Activated gamma-delta T cell (primary cell): ENCODE results near the gene ELSPBP1.
"Not testable (repeated sequence)": the region's sequence is repeated elsewhere in the genome, so short reads cannot be mapped to it uniquely, and the experiment has no call there.

Experiments used
- DNase-seq: peaks from one replicate; lab custom pipeline; 2025; lab: John Stamatoyannopoulos, UW
- total RNA-seq, 2 donors: gene quantifications; one replicate each; lab custom pipeline; 2026; lab: John Stamatoyannopoulos, UW

ELSPBP1 gene
- total RNA-seq = 0 reads per million in 2 donors

GRCh38 chr19:47994209-47994802 lies at the start of gene ELSPBP1:
ELSPBP1 (plus strand) TSS chr19:47994632; CDS start chr19:48008668, 14,036 bp downstream.
- DNase-seq = no peak

- DNase-seq = not testable (repeated sequence)
Measured at GRCh38 chr19:47949852-47950521, 44.4 kb upstream of the ELSPBP1 start.

DNA sequence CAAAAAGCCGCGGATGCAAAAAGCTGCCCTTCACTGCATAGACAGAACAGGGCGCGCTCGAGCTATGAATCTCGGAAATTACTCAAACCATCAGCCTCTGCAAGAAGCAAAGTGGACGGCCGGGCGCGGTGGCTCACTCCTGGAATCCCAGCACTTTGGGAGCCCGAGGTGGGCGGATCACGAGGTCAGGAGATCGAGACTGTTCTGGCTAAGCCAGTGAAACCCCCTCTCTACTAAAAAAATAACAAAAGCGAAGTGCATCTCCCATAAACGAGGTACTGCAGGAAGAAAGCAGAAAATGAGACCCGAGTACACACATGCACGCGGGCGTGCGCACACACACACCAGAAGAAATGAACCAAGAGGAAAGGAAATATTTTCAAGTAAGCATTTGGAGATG lies 42.3 kb upstream of the ELSPBP1 start:
- DNase-seq = not testable (repeated sequence)

DNA sequence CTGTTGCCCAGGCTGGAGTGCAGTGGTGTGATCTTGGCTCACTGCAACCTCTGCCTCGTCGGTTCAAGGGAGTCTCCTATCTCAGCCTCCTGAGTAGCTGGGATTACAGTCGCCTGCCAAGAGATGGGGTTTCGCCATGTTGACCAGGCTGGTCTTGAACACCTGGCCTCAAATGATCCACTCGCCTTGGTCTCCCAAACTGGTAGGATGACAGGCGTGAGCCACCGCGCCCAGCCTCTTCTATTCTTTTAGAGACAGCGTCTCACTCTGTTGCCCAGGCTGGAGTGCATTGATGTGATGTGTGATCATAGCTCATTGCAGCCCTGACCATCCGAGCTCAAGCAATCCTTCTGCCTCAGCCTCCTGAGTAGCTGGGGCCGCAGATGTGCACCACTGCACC lies 38.5 kb upstream of the ELSPBP1 start:
- not testable (repeated sequence) for DNase-seq

DNA sequence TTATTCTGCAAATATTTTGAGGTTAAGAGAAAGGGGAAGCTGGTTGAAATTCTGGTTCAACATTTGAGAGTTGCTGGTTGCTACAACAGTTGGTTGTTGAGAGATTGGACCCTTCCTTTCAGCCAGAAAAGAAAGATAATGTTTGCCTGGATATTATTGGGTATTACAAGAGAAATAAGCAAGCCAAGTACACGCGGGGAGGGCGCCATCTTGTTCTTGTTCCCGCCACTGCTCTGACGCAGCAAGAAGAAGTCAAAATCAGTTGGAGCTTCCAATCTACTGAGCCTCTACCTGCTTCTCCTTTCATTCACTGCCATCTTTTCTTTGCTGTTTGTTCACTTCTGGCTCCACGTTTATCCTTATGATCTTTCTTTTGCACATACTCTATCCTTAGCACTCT lies 20.9 kb upstream of the ELSPBP1 start:
- no peak for DNase-seq

DNA sequence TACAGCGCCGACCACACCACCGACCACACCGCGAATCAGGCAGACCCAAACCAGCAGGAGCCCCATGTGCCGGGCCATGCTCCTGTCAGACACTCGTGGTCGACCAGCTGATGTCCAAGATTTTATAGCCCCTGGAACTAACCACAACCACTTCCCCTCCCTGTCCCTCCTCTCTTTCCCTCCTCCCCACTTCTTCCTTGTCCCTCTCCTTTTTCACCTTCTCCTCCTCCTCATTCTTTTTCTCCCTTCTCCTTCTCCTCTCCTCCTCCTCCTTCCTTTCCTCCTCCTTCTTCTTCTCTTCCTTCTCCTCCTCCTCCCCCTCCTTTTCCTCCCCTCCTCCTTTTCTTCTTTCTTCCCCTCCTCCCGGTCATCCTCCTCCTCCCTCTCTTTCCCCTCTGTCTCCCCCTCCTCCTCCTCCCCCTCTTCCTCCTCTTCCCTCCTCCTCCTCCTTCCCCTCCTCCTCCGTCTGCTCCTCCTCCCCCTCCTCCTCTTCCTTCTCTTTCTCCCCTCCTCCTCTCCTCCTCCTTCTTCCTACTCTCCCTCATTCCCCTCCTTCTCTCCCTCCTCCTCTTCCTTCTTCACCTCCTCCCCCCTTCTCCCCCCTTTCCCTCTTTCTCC lies 3.1 kb upstream of the ELSPBP1 start:
- DNase-seq = no peak

GRCh38 chr19:47992070-47992469 lies 2.4 kb upstream of the ELSPBP1 start, which contains the start of gene BSPH1:
BSPH1 (minus strand) TSS chr19:47992170; CDS start chr19:47992081, 89 bp downstream.
- DNase-seq = no peak

DNA sequence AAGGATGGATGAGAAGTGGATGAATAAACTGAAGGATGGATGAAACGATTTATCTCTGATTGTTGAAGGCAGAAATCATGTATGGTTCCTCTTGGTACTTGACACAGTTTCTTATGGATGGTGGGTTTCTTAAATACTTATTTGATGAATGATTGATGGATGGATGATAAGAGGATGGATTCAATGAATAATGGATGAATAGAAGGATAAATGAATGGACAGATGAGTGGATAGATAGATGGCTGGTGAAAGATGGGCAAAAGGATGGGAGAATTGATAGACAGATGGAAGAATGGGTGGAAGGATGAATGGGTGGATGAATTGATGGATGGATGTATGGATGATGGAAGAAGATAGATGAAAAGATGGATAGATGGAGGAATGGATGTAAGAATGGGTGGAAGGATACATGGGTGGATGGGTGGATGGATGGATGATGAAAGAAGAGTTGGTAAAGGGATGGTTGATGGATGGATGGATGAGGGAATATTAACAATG lies 1.8 kb downstream of the ELSPBP1 start:
- no peak for DNase-seq

DNA sequence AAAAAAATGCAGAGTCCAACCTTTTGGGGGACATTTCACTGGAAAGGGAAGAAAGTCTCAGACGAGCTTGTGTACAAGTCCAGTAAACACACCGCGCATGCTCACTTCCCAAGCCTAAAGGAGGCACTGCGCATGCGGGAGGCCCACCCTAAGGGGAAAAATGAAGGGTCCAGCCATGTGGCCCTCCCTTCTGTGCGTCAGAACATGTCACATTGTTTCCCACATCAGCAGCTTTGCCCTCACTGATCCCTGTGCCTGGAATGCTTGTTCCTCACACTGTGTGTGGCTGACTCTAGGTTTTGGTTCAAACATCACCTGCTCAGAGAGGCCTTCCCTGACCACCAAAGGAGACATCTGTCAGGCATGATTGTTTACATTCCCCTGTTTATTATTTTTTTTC lies 4.4 kb downstream of the ELSPBP1 start:
- DNase-seq = no peak

DNA sequence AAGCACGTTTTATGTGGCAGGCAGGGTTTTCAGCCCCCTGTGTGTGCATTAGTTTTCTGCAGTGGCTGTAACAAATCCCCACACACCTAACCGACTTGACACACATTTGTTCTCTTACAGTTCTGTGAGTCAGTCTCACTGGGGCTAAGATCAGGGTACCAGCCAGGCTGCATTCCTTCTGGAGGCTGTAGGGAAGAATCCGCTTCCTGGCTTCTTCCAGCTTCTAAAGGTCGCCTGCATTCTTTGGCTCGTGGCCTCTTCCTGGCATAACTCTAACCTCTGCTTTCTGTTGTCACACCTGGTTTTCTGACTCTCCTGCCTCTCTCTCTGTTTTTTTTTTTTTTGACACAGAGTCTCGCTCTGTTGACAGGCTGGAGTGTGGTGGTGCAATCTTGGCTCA lies 6.4 kb downstream of the ELSPBP1 start:
- no peak for DNase-seq

- DNase-seq = no peak
Measured at GRCh38 chr19:48004236-48004635, 9.8 kb downstream of the ELSPBP1 start.

GRCh38 chr19:48006762-48007161 lies 12.3 kb downstream of the ELSPBP1 start:
- DNase-seq = no peak

DNA sequence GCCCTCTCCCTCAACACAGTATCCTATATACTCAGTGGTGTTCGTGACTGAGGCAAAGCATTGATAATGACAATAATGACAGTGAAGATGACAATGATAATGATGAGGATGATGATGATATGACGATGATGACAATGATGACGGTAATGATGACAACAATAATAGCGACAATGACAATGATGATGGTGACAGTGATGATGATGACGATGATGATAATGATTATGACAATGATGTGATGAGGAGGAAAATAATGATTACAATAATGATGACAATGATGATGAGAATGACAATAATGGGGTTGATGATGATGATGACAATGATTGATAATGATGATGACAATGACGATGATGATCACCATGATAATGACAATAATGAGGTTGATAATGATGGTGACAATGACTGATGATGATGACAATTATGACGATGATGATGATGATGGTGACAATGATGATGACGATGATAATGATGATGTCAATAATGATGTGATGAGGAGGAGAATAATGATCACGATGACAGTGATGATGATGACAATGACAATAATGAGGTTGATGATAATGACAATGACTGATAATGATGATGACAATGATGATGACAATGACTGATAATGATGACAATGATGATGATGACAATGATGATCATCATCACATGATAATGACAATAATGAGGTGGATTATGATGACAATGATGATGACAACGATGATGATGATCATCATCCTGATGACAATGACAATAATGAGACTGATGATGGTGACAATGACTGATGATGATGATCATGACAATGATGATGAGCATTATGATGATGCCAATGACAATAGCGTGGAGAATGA lies 16.7 kb downstream of the ELSPBP1 start:
- DNase-seq = no peak

DNA sequence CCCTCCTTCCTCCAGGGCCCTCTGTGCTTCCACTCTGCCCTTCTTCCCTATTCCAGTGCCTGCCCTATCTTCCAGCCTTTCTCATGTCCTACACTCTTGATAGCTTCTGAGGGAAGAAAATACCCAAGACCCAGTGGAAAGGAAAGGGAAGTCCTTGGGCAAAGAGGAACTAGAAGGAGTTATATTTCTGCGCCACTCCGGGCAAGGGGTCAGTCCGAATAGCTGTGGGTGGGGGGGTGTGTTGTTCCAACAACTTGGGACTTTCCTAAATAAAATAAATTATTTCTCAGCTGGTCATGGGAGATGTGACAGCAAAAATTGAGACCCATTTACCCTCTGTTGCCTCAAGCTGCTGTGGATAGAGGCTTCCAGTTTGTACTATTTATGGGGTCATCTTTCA lies 26.3 kb downstream of the ELSPBP1 start:
- no peak for DNase-seq

GRCh38 chr19:48023011-48023410 lies 28.6 kb downstream of the ELSPBP1 start:
- no peak for DNase-seq

DNA sequence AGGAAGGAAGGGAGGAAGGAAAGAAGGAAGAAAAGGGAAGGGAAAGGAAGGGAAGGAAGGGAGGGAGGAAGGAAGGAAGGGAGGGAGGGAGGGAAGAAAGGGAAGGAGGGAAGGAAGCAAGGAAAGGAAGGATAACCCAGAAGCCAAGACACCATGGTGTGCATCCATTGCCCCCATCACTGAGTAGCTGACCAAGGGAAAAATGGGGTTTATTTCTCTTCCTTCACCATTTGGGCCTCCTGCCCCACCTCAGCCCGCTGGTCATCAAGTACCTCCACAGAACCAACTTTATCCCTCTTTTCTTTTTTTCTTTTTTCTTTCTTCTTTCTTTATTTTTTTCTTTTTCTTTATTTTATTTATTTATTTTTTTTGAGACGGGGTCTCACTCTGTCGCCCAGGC lies 29.1 kb downstream of the ELSPBP1 start:
- DNase-seq = no peak

GRCh38 chr19:48025480-48025879 lies 31.0 kb downstream of the ELSPBP1 start:
- DNase-seq = no peak

- no peak for DNase-seq
Measured at GRCh38 chr19:48029431-48029830, 35.0 kb downstream of the ELSPBP1 start.

DNA sequence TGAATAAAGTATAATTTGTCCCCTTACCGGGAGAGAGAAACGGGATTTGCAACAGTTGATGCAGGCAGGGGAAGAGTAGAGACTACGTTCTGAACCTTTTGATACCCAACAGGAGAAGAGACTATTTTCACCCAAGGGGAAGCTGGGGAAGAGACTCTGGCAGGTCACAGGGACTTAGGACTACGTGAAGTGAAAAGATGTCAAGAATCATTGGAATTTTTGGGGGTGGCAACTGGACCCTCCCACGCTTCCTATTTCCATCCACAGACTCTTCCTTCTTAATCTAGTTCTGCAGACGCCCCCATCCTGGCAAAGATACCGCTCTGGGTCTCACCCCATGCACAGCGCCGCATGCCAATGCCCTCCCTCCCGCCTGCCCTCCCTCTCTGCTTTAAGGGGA lies 35.6 kb downstream of the ELSPBP1 start:
- DNase-seq = no peak

GRCh38 chr19:48033604-48034003 lies 39.2 kb downstream of the ELSPBP1 start:
- no peak for DNase-seq

DNA sequence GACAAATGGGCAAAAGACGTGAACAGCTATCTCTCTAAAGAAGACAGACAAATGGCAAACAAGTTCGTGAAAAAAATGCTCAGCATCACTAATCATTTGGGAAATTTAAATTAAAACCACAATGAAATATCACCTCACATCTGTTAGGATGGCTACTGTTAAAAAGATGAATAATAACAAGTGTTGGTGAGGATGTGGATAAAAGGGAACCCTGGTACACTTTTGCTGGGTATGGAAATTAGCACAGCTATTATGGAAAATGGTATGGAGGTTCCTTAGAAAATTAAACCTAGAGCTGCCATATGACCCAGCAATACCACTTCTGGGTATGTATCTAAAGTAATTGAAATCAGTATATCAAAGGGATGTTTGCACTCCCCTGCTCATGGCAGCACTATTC lies 42.3 kb downstream of the ELSPBP1 start:
- no peak for DNase-seq
